ENCODE results near the gene SLC10A4. TPM values are rescaled to one million over a fixed set of nuclear protein-coding genes. Genes with fewer than 3 reads are reported as not detected.

Gene SLC10A4
- total RNA-seq, 1 donor from 2014 or later, result 0.21 TPM

DNA sequence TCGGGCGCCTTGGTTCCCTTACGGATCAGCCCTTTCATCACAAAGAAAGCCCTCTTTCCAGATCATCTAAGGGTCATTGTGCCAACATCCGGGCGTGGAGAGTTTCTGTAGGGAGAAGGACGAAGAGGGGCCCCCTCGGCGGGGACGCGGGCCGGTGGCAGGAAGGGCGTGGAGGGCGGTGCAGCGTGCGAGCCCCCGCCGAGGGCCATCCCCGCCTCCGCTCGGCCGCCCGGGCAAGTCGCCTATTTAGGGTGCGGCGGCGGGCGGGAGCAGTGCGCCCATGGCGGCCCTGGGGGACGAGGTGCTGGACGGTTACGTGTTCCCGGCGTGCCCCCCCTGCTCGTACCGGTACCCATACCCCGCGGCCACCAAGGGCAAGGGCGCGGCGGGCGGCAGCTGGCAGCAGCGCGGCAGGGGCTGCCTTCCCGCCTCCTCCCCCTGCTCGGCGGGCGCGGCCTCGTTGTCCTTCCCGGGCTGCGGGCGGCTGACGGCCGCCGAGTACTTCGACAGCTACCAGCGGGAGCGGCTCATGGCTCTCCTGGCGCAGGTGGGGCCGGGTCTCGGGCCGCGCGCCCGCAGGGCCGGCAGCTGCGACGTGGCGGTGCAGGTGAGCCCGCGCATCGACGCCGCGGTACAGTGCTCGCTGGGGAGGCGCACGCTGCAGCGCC is 7.0 kb downstream of the SLC10A4 start, which contains the start of gene ZAR1:
Gene ZAR1, plus strand, starts transcription at position 241 of the 668 bp plus-strand sequence. Its CDS starts 40 bp downstream, at position 281.
- no peak within 1 kb of the TSS for H3K27ac ChIP-seq
- peaks cover 0 to 5% of the 10 kb centered on the region in 2 donors for H3K4me1 ChIP-seq
- TF ChIP-seq, protein P1, sequence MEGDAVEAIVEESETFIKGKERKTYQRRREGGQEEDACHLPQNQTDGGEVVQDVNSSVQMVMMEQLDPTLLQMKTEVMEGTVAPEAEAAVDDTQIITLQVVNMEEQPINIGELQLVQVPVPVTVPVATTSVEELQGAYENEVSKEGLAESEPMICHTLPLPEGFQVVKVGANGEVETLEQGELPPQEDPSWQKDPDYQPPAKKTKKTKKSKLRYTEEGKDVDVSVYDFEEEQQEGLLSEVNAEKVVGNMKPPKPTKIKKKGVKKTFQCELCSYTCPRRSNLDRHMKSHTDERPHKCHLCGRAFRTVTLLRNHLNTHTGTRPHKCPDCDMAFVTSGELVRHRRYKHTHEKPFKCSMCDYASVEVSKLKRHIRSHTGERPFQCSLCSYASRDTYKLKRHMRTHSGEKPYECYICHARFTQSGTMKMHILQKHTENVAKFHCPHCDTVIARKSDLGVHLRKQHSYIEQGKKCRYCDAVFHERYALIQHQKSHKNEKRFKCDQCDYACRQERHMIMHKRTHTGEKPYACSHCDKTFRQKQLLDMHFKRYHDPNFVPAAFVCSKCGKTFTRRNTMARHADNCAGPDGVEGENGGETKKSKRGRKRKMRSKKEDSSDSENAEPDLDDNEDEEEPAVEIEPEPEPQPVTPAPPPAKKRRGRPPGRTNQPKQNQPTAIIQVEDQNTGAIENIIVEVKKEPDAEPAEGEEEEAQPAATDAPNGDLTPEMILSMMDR (IDR thresholded peaks at IDR 0.05), result no peak
- no peaks in the 10 kb centered on the region for H3K9me3 ChIP-seq
- intact Hi-C loops (cut with DNase I), result loop anchor here (10.0 kb wide), 1 partner anchor 165 kb away; no protein-coding TSS in a partner anchor
- peak within 1 kb of the TSS; percentile 49 to 56 for H3K4me3 ChIP-seq
- H3K36me3 ChIP-seq, result no peaks in the 10 kb centered on the region
- no peak for DNase-seq (ENCODE audit: low spot score in 2 of 2)
- peaks cover 9% of the 10 kb centered on the region for H3K27me3 ChIP-seq

GRCh38 chr4:48490680-48491513 is 7.8 kb downstream of the SLC10A4 start:
- no peaks in the 10 kb centered on the region for H3K36me3 ChIP-seq
- TF ChIP-seq, protein P1 (IDR thresholded peaks at IDR 0.05), result no peak
- H3K27me3 ChIP-seq, result peaks cover 9% of the 10 kb centered on the region
- peaks cover 0 to 5% of the 10 kb centered on the region in 2 donors for H3K4me1 ChIP-seq
- intact Hi-C loops (cut with DNase I), result loop anchor here (10.0 kb wide), 1 partner anchor 166 kb away; no protein-coding TSS in a partner anchor
- no peak overlapping the region for H3K27ac ChIP-seq
- H3K9me3 ChIP-seq, result no peaks in the 10 kb centered on the region
- DNase-seq (ENCODE audit: low spot score in 2 of 2), result no peak
- peak overlapping the region; percentile 49 to 56 for H3K4me3 ChIP-seq

DNA sequence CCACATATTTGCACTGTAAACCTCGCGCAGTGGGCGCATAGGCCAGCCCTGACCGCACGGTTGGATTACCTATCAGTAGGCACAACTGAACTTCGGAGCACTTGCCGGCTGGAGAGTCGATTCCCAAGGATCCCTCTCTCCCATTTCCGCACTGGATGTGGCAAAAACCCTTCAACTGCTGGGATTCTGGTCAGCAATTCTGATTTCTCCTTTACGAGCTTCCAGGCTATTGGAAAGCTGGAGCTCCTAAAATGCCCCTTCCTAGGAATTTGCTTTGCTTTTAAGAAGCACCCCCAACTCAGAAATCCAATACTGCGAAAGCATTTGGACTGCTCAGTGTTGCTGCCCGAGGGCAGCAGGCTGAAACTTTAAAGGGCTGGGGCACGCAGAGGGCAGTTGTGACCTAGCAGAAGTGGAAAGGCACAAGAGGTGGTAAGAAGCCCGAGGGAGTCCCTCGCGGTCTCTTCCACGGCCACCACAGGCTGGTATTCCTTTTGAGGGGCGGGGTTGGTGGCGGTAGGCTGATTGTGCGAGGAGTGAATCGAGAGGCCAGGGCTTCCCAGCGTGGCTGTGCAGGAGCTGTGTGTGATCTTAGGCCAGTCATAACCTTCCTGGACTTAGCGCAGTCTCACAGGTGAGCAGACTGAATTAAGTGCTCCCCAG is 8.5 kb downstream of the SLC10A4 start:
- H3K27ac ChIP-seq, result no peak overlapping the region
- no peaks in the 10 kb centered on the region for H3K36me3 ChIP-seq
- peaks cover 9% of the 10 kb centered on the region for H3K27me3 ChIP-seq
- TF ChIP-seq, protein P1 (IDR thresholded peaks at IDR 0.05), result no peak
- DNase-seq (ENCODE audit: low spot score in 2 of 2), result no peak
- intact Hi-C loops (cut with DNase I), result loop anchor here (10.0 kb wide), 1 partner anchor 167 kb away; no protein-coding TSS in a partner anchor
- H3K9me3 ChIP-seq, result no peaks in the 10 kb centered on the region
- H3K4me3 ChIP-seq, result peak overlapping the region in 1 of 2 donors; percentile 56
- peaks cover 0 to 5% of the 10 kb centered on the region in 2 donors for H3K4me1 ChIP-seq

- TF ChIP-seq, protein P1 (IDR thresholded peaks at IDR 0.05), result no peak
- Histone ChIP-seq H3K36me3 (peaks cover 0 to 7% of the 10 kb centered on the region in 2 donors), H3K9me3 (no peaks in the 10 kb centered on the region), H3K27ac (no peak overlapping the region), H3K4me3 (no peak overlapping the region), H3K27me3 (peaks cover 9% of the 10 kb centered on the region), H3K4me1 (peaks cover 0 to 5% of the 10 kb centered on the region in 2 donors)
- intact Hi-C loops (cut with DNase I), result loop anchor here (10.0 kb wide), 1 partner anchor 169 kb away; no protein-coding TSS in a partner anchor
- DNase-seq (ENCODE audit: low spot score in 2 of 2), result no peak
Measured at GRCh38 chr4:48493452-48494100, 10.4 kb downstream of the SLC10A4 start.

- no peak overlapping the region for H3K4me3 ChIP-seq
- H3K27me3 ChIP-seq, result peaks cover 2% of the 10 kb centered on the region
- DNase-seq (ENCODE audit: low spot score in 2 of 2), result no peak
- H3K4me1 ChIP-seq, result no peaks in the 10 kb centered on the region
- H3K27ac ChIP-seq, result no peak overlapping the region
- intact Hi-C loops (cut with DNase I), result loop anchor here (10.0 kb wide), 1 partner anchor 171 kb away; no protein-coding TSS in a partner anchor
- TF ChIP-seq, protein P1 (IDR thresholded peaks at IDR 0.05), result no peak
- no peaks in the 10 kb centered on the region for H3K9me3 ChIP-seq
- peaks cover 16 to 30% of the 10 kb centered on the region in 2 donors for H3K36me3 ChIP-seq
Measured at GRCh38 chr4:48495941-48496340, 12.8 kb downstream of the SLC10A4 start.
